LNCaP clone FGC (cell line): ENCODE measurements around the gene ELOVL5.
"Not testable (repeated sequence)": the region's sequence is repeated elsewhere in the genome, so short reads cannot be mapped to it uniquely, and the experiment has no call there.

Experiments used
- DNase-seq: peaks from one replicate; pipeline ENCODE4 v3.0.0-alpha.2; 2011; ENCODE audit warnings: low read depth
- H3K4me3 ChIP-seq: 2 replicates; pipeline ENCODE4 v1.5.1; 2011; ENCODE audit warnings: mild to moderate bottlenecking, low read depth, low read length, control low read depth
- CTCF ChIP-seq: IDR thresholded peaks from 2 replicates; pipeline ENCODE4 v1.5.1; 2012; ENCODE audit warnings: mild to moderate bottlenecking; ENCODE audit not compliant: control insufficient read depth, insufficient read depth; ENCODE audit errors: extremely low read depth

ELOVL5 gene

GRCh38 chr6:53322188-53323029 is 26.3 kb downstream of the ELOVL5 start:
- peak overlapping the region; percentile 8; the same call in 1 of the 2 replicates for H3K4me3 ChIP-seq
- DNase-seq: no peak
- no peak for TF ChIP-seq CTCF

- no peak for TF ChIP-seq CTCF
- H3K4me3 ChIP-seq: peak overlapping the region; percentile 8; the same call in 1 of the 2 replicates
- no peak for DNase-seq
These were observed 27.0 kb downstream of the ELOVL5 start for GRCh38 chr6:53321701-53322100.

- H3K4me3 ChIP-seq: peak overlapping the region; percentile 8; the same call in 1 of the 2 replicates
- no peak for DNase-seq
- TF ChIP-seq CTCF: no peak
These were observed 27.8 kb downstream of the ELOVL5 start for GRCh38 chr6:53320964-53321363.

GRCh38 chr6:53318429-53318828 is 30.3 kb downstream of the ELOVL5 start:
- no peak for TF ChIP-seq CTCF

GRCh38 chr6:53317861-53318260 is 30.9 kb downstream of the ELOVL5 start:
- no peak for TF ChIP-seq CTCF

More at GRCh38 chr6:53318429-53318828, 30.3 kb downstream of the ELOVL5 start:
- no peak for DNase-seq
- no peak overlapping the region for H3K4me3 ChIP-seq

GRCh38 chr6:53317299-53317698 is 31.5 kb downstream of the ELOVL5 start:
- DNase-seq, H3K4me3 ChIP-seq: not testable (repeated sequence)

More at GRCh38 chr6:53317861-53318260, 30.9 kb downstream of the ELOVL5 start:
- no peak for DNase-seq
- no peak overlapping the region for H3K4me3 ChIP-seq

GRCh38 chr6:53316142-53316541 is 32.6 kb downstream of the ELOVL5 start:
- DNase-seq: no peak
- no peak for TF ChIP-seq CTCF
- H3K4me3 ChIP-seq: no peak overlapping the region
